HepG2 (cell line): ENCODE data around the gene TXNIP. TPM values are rescaled to one million over a fixed set of nuclear protein-coding genes. Genes with fewer than 3 reads are reported as not detected.
A peak's percentile ranks its signal among the peaks of the same experiment; 100 is the strongest.

ENCODE experiments used
- CHD2 ChIP-seq: IDR thresholded peaks from 2 replicates; pipeline ENCODE4 v1.6.1; 2011; ENCODE audit warnings: low read depth, low read length, improper control_type of control experiment
- ELF3 ChIP-seq: IDR thresholded peaks from 2 replicates; pipeline ENCODE4 v1.6.1; 2016; ENCODE audit warnings: missing genetic modification reagents, missing compliant biosample characterization
- PPARG ChIP-seq: conservative IDR thresholded peaks from 2 replicates; pipeline ENCODE4 v1.6.1; 2016; ENCODE audit warnings: missing biosample characterization, missing genetic modification reagents
- PRMT3 ChIP-seq: sonication (generic); formaldehyde crosslinking; IDR thresholded peaks from 2 replicates; pipeline ENCODE4 v1.8.1; 2022; ENCODE audit warnings: low read depth, mild to moderate bottlenecking, moderate library complexity, missing genetic modification reagents, borderline replicate concordance
- PTBP1 ChIP-seq: fragments of 200-400 bp; formaldehyde crosslinking; IDR thresholded peaks from 2 replicates; pipeline ENCODE4 v1.6.1; 2018; ENCODE audit warnings: low read length, low read depth; ENCODE audit not compliant: poor library complexity, severe bottlenecking
- RERE ChIP-seq: IDR thresholded peaks from 2 replicates; pipeline ENCODE4 v1.6.1; 2016; ENCODE audit warnings: low read depth, missing genetic modification reagents, missing compliant biosample characterization
- SUZ12 ChIP-seq: fragments of 150-350 bp; IDR thresholded peaks from 2 replicates; pipeline ENCODE4 v1.6.1; 2014; ENCODE audit warnings: low read depth, low read length
- ZFYVE20 ChIP-seq: sonication (generic); formaldehyde crosslinking; IDR thresholded peaks from 2 replicates; pipeline ENCODE4 v1.8.0; 2023; ENCODE audit warnings: low read depth, mild to moderate bottlenecking, moderate library complexity, missing genetic modification reagents, borderline replicate concordance
- ZMYM4 ChIP-seq: sonication (generic); formaldehyde crosslinking; IDR thresholded peaks from 2 replicates; pipeline ENCODE4 v1.8.1; 2023; ENCODE audit warnings: mild to moderate bottlenecking, missing genetic modification reagents
- polyA plus RNA-seq, 8 experiments: library from polyadenylated mRNA; depleted of rRNA in 3 of 8; stranded (reverse) in 7 of 8; unstranded in 1 of 8; fragments of >200 nt; fragmentation: Illumina TruSeq in 4 of 8; extraction: Trizol in 4 of 8; gene quantifications; 2 replicates each; pipeline versions ENCODE4 v1.2.1 to v1.2.3, GENCODE V29; 2011 to 2016; ENCODE audit warnings: low read depth in 4 of 8, missing spikeins in 1 of 8, mixed read lengths in 1 of 8; ENCODE audit not compliant: insufficient read depth in 1 of 8
- total RNA-seq, 5 experiments: library from RNA; depleted of rRNA; stranded (reverse); fragments of >200 nt; fragmentation: Illumina TruSeq; extraction: Trizol; gene quantifications; 2 replicates each; pipeline ENCODE4 v1.2.3, GENCODE V29; 2016; ENCODE audit warnings: low read depth in 1 of 5
- TF ChIP-seq, protein P1 (sequence below), 2 experiments: sonication (generic) in 1 of 2; formaldehyde crosslinking in 1 of 2; IDR thresholded peaks; 2 replicates each; pipeline versions ENCODE4 v1.5.1 to v1.6.1; 2011 to 2020; ENCODE audit warnings: borderline replicate concordance in 1 of 2, low read depth in 1 of 2, low read length in 1 of 2, mild to moderate bottlenecking in 1 of 2, missing genetic modification reagents in 1 of 2, moderate library complexity in 1 of 2
- TF ChIP-seq, protein P2 (sequence below): sonication (generic); formaldehyde crosslinking; IDR thresholded peaks from 2 replicates; pipeline ENCODE4 v1.5.0; 2020; ENCODE audit warnings: mild to moderate bottlenecking, missing genetic modification reagents, borderline replicate concordance
- TF ChIP-seq, protein P3 (sequence below): sonication (generic); formaldehyde crosslinking; IDR thresholded peaks from 2 replicates; pipeline ENCODE4 v1.5.0; 2020; ENCODE audit warnings: mild to moderate bottlenecking, missing genetic modification reagents
- TF ChIP-seq, protein P4 (sequence below): sonication (generic); formaldehyde crosslinking; conservative IDR thresholded peaks from 2 replicates; pipeline ENCODE4 v1.8.1; 2023; ENCODE audit warnings: missing genetic modification reagents

The TXNIP gene
- total and polyA plus RNA-seq, 2 of the 13 experiments (the other 11 are each of a cell fraction or from before 2014, with no cell fraction given), result 24.4 to 237 TPM

- TF ChIP-seq, protein P1, sequence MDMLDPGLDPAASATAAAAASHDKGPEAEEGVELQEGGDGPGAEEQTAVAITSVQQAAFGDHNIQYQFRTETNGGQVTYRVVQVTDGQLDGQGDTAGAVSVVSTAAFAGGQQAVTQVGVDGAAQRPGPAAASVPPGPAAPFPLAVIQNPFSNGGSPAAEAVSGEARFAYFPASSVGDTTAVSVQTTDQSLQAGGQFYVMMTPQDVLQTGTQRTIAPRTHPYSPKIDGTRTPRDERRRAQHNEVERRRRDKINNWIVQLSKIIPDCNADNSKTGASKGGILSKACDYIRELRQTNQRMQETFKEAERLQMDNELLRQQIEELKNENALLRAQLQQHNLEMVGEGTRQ (IDR thresholded peaks at IDR 0.05; ENCODE audit: low read depth, low read length), result no peak
- TF ChIP-seq, protein P1 (CRISPR knock-in tag; IDR thresholded peaks at IDR 0.05; ENCODE audit: borderline replicate concordance), result no peak
- TF ChIP-seq, protein P2, sequence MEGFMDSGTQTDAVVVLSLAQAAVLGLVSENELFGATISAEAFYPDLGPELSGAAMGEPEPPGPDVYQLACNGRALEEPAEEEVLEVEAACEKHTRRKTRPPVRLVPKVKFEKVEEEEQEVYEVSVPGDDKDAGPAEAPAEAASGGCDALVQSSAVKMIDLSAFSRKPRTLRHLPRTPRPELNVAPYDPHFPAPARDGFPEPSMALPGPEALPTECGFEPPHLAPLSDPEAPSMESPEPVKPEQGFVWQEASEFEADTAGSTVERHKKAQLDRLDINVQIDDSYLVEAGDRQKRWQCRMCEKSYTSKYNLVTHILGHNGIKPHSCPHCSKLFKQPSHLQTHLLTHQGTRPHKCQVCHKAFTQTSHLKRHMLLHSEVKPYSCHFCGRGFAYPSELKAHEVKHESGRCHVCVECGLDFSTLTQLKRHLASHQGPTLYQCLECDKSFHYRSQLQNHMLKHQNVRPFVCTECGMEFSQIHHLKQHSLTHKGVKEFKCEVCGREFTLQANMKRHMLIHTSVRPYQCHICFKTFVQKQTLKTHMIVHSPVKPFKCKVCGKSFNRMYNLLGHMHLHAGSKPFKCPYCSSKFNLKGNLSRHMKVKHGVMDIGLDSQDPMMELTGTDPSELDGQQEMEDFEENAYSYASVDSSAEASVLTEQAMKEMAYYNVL (CRISPR knock-in tag), result peak; percentile 86; the same call in 1 of the 2 replicates
- TF ChIP-seq, protein P3, sequence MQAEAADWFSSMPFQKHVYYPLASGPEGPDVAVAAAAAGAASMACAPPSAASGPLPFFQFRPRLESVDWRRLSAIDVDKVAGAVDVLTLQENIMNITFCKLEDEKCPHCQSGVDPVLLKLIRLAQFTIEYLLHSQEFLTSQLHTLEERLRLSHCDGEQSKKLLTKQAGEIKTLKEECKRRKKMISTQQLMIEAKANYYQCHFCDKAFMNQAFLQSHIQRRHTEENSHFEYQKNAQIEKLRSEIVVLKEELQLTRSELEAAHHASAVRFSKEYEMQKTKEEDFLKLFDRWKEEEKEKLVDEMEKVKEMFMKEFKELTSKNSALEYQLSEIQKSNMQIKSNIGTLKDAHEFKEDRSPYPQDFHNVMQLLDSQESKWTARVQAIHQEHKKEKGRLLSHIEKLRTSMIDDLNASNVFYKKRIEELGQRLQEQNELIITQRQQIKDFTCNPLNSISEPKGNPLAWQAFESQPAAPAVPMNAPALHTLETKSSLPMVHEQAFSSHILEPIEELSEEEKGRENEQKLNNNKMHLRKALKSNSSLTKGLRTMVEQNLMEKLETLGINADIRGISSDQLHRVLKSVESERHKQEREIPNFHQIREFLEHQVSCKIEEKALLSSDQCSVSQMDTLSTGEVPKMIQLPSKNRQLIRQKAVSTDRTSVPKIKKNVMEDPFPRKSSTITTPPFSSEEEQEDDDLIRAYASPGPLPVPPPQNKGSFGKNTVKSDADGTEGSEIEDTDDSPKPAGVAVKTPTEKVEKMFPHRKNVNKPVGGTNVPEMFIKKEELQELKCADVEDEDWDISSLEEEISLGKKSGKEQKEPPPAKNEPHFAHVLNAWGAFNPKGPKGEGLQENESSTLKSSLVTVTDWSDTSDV, result no peak; the same call in 1 of the 2 replicates
- TF ChIP-seq SUZ12, result no peak
- TF ChIP-seq ZMYM4, result peak; percentile 98
- TF ChIP-seq ELF3 (CRISPR knock-in tag), result peak; percentile 100
- TF ChIP-seq, protein P4, sequence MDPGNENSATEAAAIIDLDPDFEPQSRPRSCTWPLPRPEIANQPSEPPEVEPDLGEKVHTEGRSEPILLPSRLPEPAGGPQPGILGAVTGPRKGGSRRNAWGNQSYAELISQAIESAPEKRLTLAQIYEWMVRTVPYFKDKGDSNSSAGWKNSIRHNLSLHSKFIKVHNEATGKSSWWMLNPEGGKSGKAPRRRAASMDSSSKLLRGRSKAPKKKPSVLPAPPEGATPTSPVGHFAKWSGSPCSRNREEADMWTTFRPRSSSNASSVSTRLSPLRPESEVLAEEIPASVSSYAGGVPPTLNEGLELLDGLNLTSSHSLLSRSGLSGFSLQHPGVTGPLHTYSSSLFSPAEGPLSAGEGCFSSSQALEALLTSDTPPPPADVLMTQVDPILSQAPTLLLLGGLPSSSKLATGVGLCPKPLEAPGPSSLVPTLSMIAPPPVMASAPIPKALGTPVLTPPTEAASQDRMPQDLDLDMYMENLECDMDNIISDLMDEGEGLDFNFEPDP, result 0 out of 2 replicates have a peak, but pooled peaks have one; percentile 88
- no peak for TF ChIP-seq ZFYVE20 (CRISPR knock-in tag)
- TF ChIP-seq CHD2, result peak; percentile 70
- TF ChIP-seq PTBP1, result no peak
- peak; percentile 69; the same call in 1 of the 2 replicates for TF ChIP-seq PPARG (CRISPR knock-in tag)
- peak; percentile 68; the same call in 1 of the 2 replicates for TF ChIP-seq RERE (CRISPR knock-in tag)
- TF ChIP-seq PRMT3, result peak; percentile 49; the same call in 1 of the 2 replicates
Measured at GRCh38 chr1:145996433-145997015, at the start of gene TXNIP (continued).
